Testis (tissue), 3 donors: ENCODE measurements around the gene FAM174A. TPM values are rescaled to one million over a fixed set of nuclear protein-coding genes. Genes with fewer than 3 reads are reported as not detected.

Experiments
- DNase-seq: peaks from one replicate; pipeline ENCODE4 v3.0.0-alpha.2; 2019
- H3K27ac ChIP-seq, 2 donors: fragments of 200-600 bp; sonication (generic); one replicate each; pipeline ENCODE4 v1.5.1; 2019
- H3K27me3 ChIP-seq: fragments of 200-600 bp; sonication (generic); one replicate; pipeline ENCODE4 v1.5.1; 2019
- H3K36me3 ChIP-seq: fragments of 200-600 bp; sonication (generic); one replicate; pipeline ENCODE4 v1.5.1; 2017; ENCODE audit warnings: low read depth; ENCODE audit errors: missing control alignments
- H3K4me1 ChIP-seq: fragments of 200-600 bp; sonication (generic); one replicate; pipeline ENCODE4 v1.5.1; 2019
- H3K4me3 ChIP-seq, 2 donors: fragments of 200-600 bp; sonication (generic); one replicate each; pipeline ENCODE4 v1.5.1; 2017 to 2019
- H3K9me3 ChIP-seq: fragments of 200-600 bp; sonication (generic); one replicate; pipeline ENCODE4 v1.5.1; 2017
- CTCF ChIP-seq, 3 experiments: fragments of 450-650 bp in 2 of 3; fragments of 200-600 bp in 1 of 3; sonication (generic) in 1 of 3; IDR thresholded peaks; one replicate each; pipeline ENCODE4 v1.5.1; 2016 to 2019; ENCODE audit warnings: antibody characterized with exemption in 3 of 3, mild to moderate bottlenecking in 2 of 3, moderate library complexity in 1 of 3
- POLR2A ChIP-seq: fragments of 450-650 bp; IDR thresholded peaks from one replicate; pipeline ENCODE4 v1.6.1; 2017; ENCODE audit warnings: antibody characterized with exemption, mild to moderate bottlenecking, moderate library complexity
- WGBS, 2 donors: methylation state at CpG; one replicate each; pipeline ENCODE4 v1.1.5; 2018; 5-methylcytosine and 5-hydroxymethylcytosine counted together
- intact Hi-C: fragments of 100-400 bp; cut with DNase I; formaldehyde crosslinking; loops from one replicate; pipeline ENCODE4 v1.15.1; 2023; ENCODE audit warnings: low total_unique reads
- polyA plus RNA-seq: library from polyadenylated mRNA; stranded (reverse); fragments of 350-450 nt; fragmentation: Illumina TruSeq; extraction: RNeasy Lipid Tissue Mini Kit (QIAGEN cat#74804); gene quantifications from one replicate; pipeline ENCODE4 v1.2.3, GENCODE V29; 2014; ENCODE audit warnings: low read depth, low replicate concordance; ENCODE audit not compliant: insufficient read depth
- total RNA-seq, 2 donors: library from RNA; depleted of rRNA; stranded (reverse); fragments of >200 nt; gene quantifications; one replicate each; pipeline ENCODE4 v1.2.3, GENCODE V29; 2016

FAM174A gene
- total and polyA plus RNA-seq, 3 donors from 2014 or later: 62.1 to 82.0 (median 64.6) TPM

- no peak for DNase-seq
- no peaks in the 10 kb centered on the region for H3K36me3 ChIP-seq
- intact Hi-C loops: no loop called here
- no peak for TF ChIP-seq POLR2A
- no peak for TF ChIP-seq CTCF (IDR thresholded peaks at IDR 0.05)
- WGBS, 2 donors: 75 to 85% methylated on average over 1 of the region's 1 CpG
- H3K27ac ChIP-seq: no peak overlapping the region
- H3K4me3 ChIP-seq: no peak overlapping the region
- H3K4me1 ChIP-seq: no peaks in the 10 kb centered on the region
- no peaks in the 10 kb centered on the region for H3K27me3 ChIP-seq
- no peaks in the 10 kb centered on the region for H3K9me3 ChIP-seq
Measured at GRCh38 chr5:100520348-100520747, 14.8 kb upstream of the FAM174A start.

GRCh38 chr5:100537946-100538345 is 2.8 kb downstream of the FAM174A start:
- Histone ChIP-seq H3K36me3 (no peaks in the 10 kb centered on the region), H3K4me1 (peaks cover 10% of the 10 kb centered on the region), H3K27ac (no peak overlapping the region), H3K27me3 (no peaks in the 10 kb centered on the region), H3K4me3 (no peak overlapping the region), H3K9me3 (no peaks in the 10 kb centered on the region)
- TF ChIP-seq CTCF (IDR thresholded peaks at IDR 0.05) (no peak), POLR2A (no peak)
- 88 to 95% methylated on average over 1 of the region's 1 CpG for WGBS, 2 donors
- no peak for DNase-seq
- intact Hi-C loops: no loop called here

- H3K27me3 ChIP-seq: no peaks in the 10 kb centered on the region
- no peaks in the 10 kb centered on the region for H3K36me3 ChIP-seq
- H3K4me3 ChIP-seq: no peak overlapping the region
- WGBS, 2 donors: 97 to 99% methylated on average over 3 of the region's 3 CpGs
- intact Hi-C loops: no loop called here
- DNase-seq: no peak
- H3K9me3 ChIP-seq: no peaks in the 10 kb centered on the region
- H3K4me1 ChIP-seq: peaks cover 10% of the 10 kb centered on the region
- no peak overlapping the region for H3K27ac ChIP-seq
- no peak for TF ChIP-seq CTCF (IDR thresholded peaks at IDR 0.05)
- no peak for TF ChIP-seq POLR2A
Measured at GRCh38 chr5:100539519-100539918, 4.3 kb downstream of the FAM174A start.

- Histone ChIP-seq H3K27ac (no peak overlapping the region), H3K4me1 (no peaks in the 10 kb centered on the region), H3K27me3 (no peaks in the 10 kb centered on the region), H3K4me3 (no peak overlapping the region), H3K36me3 (no peaks in the 10 kb centered on the region), H3K9me3 (no peaks in the 10 kb centered on the region)
- no peak for DNase-seq
- WGBS, 2 donors: 86 to 88% methylated on average over 1 of the region's 1 CpG
- no peak for TF ChIP-seq POLR2A
- TF ChIP-seq CTCF (IDR thresholded peaks at IDR 0.05): no peak
- intact Hi-C loops: no loop called here
Measured at GRCh38 chr5:100542086-100542485, 6.9 kb downstream of the FAM174A start.

GRCh38 chr5:100546001-100546400 is 10.8 kb downstream of the FAM174A start:
- Histone ChIP-seq H3K4me3 (no peak overlapping the region), H3K27me3 (no peaks in the 10 kb centered on the region), H3K36me3 (no peaks in the 10 kb centered on the region), H3K27ac (no peak overlapping the region), H3K9me3 (no peaks in the 10 kb centered on the region), H3K4me1 (no peaks in the 10 kb centered on the region)
- 88 to 89% methylated on average over 1 of the region's 1 CpG for WGBS, 2 donors
- no peak for DNase-seq
- TF ChIP-seq POLR2A (no peak), CTCF (IDR thresholded peaks at IDR 0.05) (no peak)
- intact Hi-C loops: no loop called here
